HepG2 (cell line): Measurements from ENCODE around the gene PELI1. TPM values are rescaled to one million over a fixed set of nuclear protein-coding genes. Genes with fewer than 3 reads are reported as not detected.

ENCODE experiments used
- ATAC-seq: fragments of 200-7000 bp; cut with Tn5 transposase; 3 replicates; pipeline ENCODE4 v1.9.1; 2020; ENCODE audit warnings: mild to moderate bottlenecking, moderate library complexity
- BruUV-seq: library from RNA; stranded (reverse); fragments of 400-500 nt; replicated peaks from 2 replicates; lab custom pipeline; 2021; lab: Mats Ljungman, UMichigan
- CTCF ChIA-PET: fragments of 300-600 bp; formaldehyde crosslinking; extraction: SDS; loops from one replicate; lab custom pipeline; 2021; ENCODE audit warnings: low total read pairs, inconsistent platforms, low intra/inter-chr PET ratio; lab: Yijun Ruan, JAX
- POLR2A ChIA-PET: fragments of 350-600 bp; sonication (Branson Sonifier 250); formaldehyde crosslinking; loops from one replicate; lab custom pipeline; 2020; ENCODE audit warnings: antibody characterized with exemption, inconsistent platforms; lab: Yijun Ruan, JAX
- DNase-seq: peaks from one replicate; pipeline ENCODE4 v3.0.0-alpha.2; 2015; ENCODE audit warnings: low spot score
- FAIRE-seq: peaks from 3 replicates; lab custom pipeline; 2011; peaks lifted over from hg19 to GRCh38; lab: Jason Lieb, UNC
- H2AFZ ChIP-seq: one replicate; pipeline ENCODE4 v1.6.1; 2011; ENCODE audit warnings: low read length, inconsistent platforms
- H3K27ac ChIP-seq: fragments of 300-600 bp; 3 replicates; pipeline ENCODE4 v1.8.0; 2011; ENCODE audit warnings: mixed run types, mild to moderate bottlenecking, mixed read lengths, low read length, inconsistent platforms; ENCODE audit not compliant: insufficient read depth; ENCODE audit errors: extremely low read length
- H3K27me3 ChIP-seq, 2 experiments: fragments of 200-600 bp in 1 of 2; 2 replicates in 1 of 2; 3 replicates in 1 of 2; pipeline versions ENCODE4 v1.6.0 to v1.8.0; 2011; ENCODE audit warnings: low read length in 2 of 2, mild to moderate bottlenecking in 2 of 2, moderate library complexity in 2 of 2, inconsistent platforms in 1 of 2; ENCODE audit not compliant: insufficient read depth in 2 of 2, control insufficient read depth in 1 of 2
- H3K36me3 ChIP-seq, 2 experiments: fragments of 200-600 bp in 1 of 2; replicated peaks in 1 of 2; 2 replicates in 1 of 2; 3 replicates in 1 of 2; pipeline versions ENCODE4 v1.5.1 to v1.8.0; 2011; ENCODE audit warnings: low read length in 2 of 2, inconsistent platforms in 1 of 2; ENCODE audit not compliant: insufficient read depth in 2 of 2, control insufficient read depth in 1 of 2
- H3K4me1 ChIP-seq: 2 replicates; pipeline ENCODE4 v1.5.1; 2012; ENCODE audit warnings: low read length, inconsistent platforms; ENCODE audit not compliant: insufficient read depth
- H3K4me2 ChIP-seq: 2 replicates; pipeline ENCODE4 v1.6.0; 2011; ENCODE audit warnings: low read depth, low read length, inconsistent platforms
- H3K4me3 ChIP-seq, 3 experiments: fragments of 200-600 bp in 1 of 3; sonication (generic), shearing (Covaris generic) in 1 of 3; replicated peaks in 1 of 3; 2 replicates each; pipeline ENCODE4 v1.5.1; 2011 to 2016; ENCODE audit warnings: low read length in 3 of 3, inconsistent platforms in 2 of 3, low read depth in 2 of 3, mild to moderate bottlenecking in 2 of 3, control low read depth in 1 of 3, mixed read lengths in 1 of 3; ENCODE audit not compliant: insufficient read depth in 1 of 3
- H3K79me2 ChIP-seq: one replicate; pipeline ENCODE4 v1.6.1; 2011; ENCODE audit warnings: low read length, inconsistent platforms; ENCODE audit not compliant: insufficient read depth
- H3K9ac ChIP-seq: 2 replicates; pipeline ENCODE4 v1.6.0; 2011; ENCODE audit warnings: mild to moderate bottlenecking, low read depth, low read length, inconsistent platforms; ENCODE audit not compliant: insufficient read depth
- H3K9me3 ChIP-seq: 2 replicates; pipeline ENCODE4 v1.5.1; 2012; ENCODE audit warnings: mild to moderate bottlenecking, low read length
- H4K20me1 ChIP-seq: 2 replicates; pipeline ENCODE4 v1.6.0; 2011; ENCODE audit warnings: inconsistent platforms, mild to moderate bottlenecking, low read length, moderate library complexity; ENCODE audit not compliant: insufficient read depth
- BRCA1 ChIP-seq: sonication (generic); formaldehyde crosslinking; IDR thresholded peaks from 2 replicates; pipeline ENCODE4 v1.4.0; 2020; ENCODE audit warnings: missing genetic modification reagents
- FOSL2 ChIP-seq: sonication (generic); formaldehyde crosslinking; IDR thresholded peaks from 2 replicates; pipeline ENCODE4 v1.4.0; 2020; ENCODE audit warnings: missing genetic modification reagents
- HNRNPLL ChIP-seq: fragments of 200-400 bp; formaldehyde crosslinking; IDR thresholded peaks from 2 replicates; pipeline ENCODE4 v1.6.1; 2017; ENCODE audit warnings: mild to moderate bottlenecking, low read depth, low read length; ENCODE audit not compliant: poor library complexity, severe bottlenecking
- JUND ChIP-seq: sonication (generic); formaldehyde crosslinking; IDR thresholded peaks from 2 replicates; pipeline ENCODE4 v1.8.0; 2022; ENCODE audit warnings: mild to moderate bottlenecking, missing genetic modification reagents
- KDM2A ChIP-seq: sonication (generic); formaldehyde crosslinking; IDR thresholded peaks from 2 replicates; pipeline ENCODE4 v1.4.0; 2020; ENCODE audit warnings: low read depth, missing genetic modification reagents, borderline replicate concordance
- KDM4B ChIP-seq: sonication (generic); formaldehyde crosslinking; IDR thresholded peaks from 2 replicates; pipeline ENCODE4 v1.4.0; 2020; ENCODE audit warnings: missing genetic modification reagents
- MTA1 ChIP-seq: sonication (generic); formaldehyde crosslinking; IDR thresholded peaks from 2 replicates; pipeline ENCODE4 v1.4.0; 2020; ENCODE audit warnings: missing genetic modification reagents, mild to moderate bottlenecking, borderline replicate concordance
- NFKB2 ChIP-seq: sonication (generic); formaldehyde crosslinking; IDR thresholded peaks from 2 replicates; pipeline ENCODE4 v1.4.0; 2020; ENCODE audit warnings: missing genetic modification reagents, borderline replicate concordance
- NR2F6 ChIP-seq, 2 experiments: IDR thresholded peaks; 2 replicates each; pipeline ENCODE4 v1.6.1; 2016; ENCODE audit warnings: antibody characterized with exemption in 1 of 2, mild to moderate bottlenecking in 1 of 2
- SMYD3 ChIP-seq: sonication (generic); formaldehyde crosslinking; IDR thresholded peaks from 2 replicates; pipeline ENCODE4 v1.8.1; 2023; ENCODE audit warnings: mild to moderate bottlenecking, missing genetic modification reagents
- SRY ChIP-seq: sonication (generic); formaldehyde crosslinking; IDR thresholded peaks from 2 replicates; pipeline ENCODE4 v1.8.0; 2022; ENCODE audit warnings: mild to moderate bottlenecking, missing genetic modification reagents
- ZNF124 ChIP-seq: sonication (generic); formaldehyde crosslinking; IDR thresholded peaks from 2 replicates; pipeline ENCODE4 v1.4.0; 2020; ENCODE audit warnings: missing genetic modification reagents
- ZNF207 ChIP-seq: fragments of 450-650 bp; IDR thresholded peaks from 2 replicates; pipeline ENCODE4 v1.6.1; 2016; ENCODE audit warnings: antibody characterized with exemption, borderline replicate concordance
- ZNF431 ChIP-seq: sonication (generic); formaldehyde crosslinking; IDR thresholded peaks from 2 replicates; pipeline ENCODE4 v1.9.0; 2022; ENCODE audit warnings: missing genetic modification reagents, low read depth, mild to moderate bottlenecking, borderline replicate concordance
- ZNF496 ChIP-seq: sonication (generic); formaldehyde crosslinking; IDR thresholded peaks from 2 replicates; pipeline ENCODE4 v1.8.1; 2023; ENCODE audit warnings: mild to moderate bottlenecking, moderate library complexity, missing genetic modification reagents; ENCODE audit not compliant: insufficient replicate concordance
- ZNF891 ChIP-seq: sonication (generic); formaldehyde crosslinking; IDR thresholded peaks from 2 replicates; pipeline ENCODE4 v1.5.0; 2020; ENCODE audit warnings: mild to moderate bottlenecking, missing genetic modification reagents
- WGBS: methylation state at CpG from one replicate; pipeline ENCODE4 v1.1.6; 2017; ENCODE audit warnings: low lambda C conversion rate; 5-methylcytosine and 5-hydroxymethylcytosine counted together
- in situ Hi-C: cut with HindIII; loops from 2 replicates; pipeline ENCODE4 v1.10.0; 2017; ENCODE audit warnings: low pct_unique_long_range_greater_than_20kb; ENCODE audit not compliant: extremely low pct_ligation_motif_present
- intact Hi-C: fragments of 100-400 bp; cut with micrococcal nuclease; formaldehyde crosslinking; loops from one replicate; pipeline ENCODE4 v1.10.0; 2022; ENCODE audit not compliant: unreplicated experiment
- polyA plus RNA-seq, 8 experiments: library from polyadenylated mRNA; depleted of rRNA in 3 of 8; stranded (reverse) in 7 of 8; unstranded in 1 of 8; fragments of >200 nt; fragmentation: Illumina TruSeq in 4 of 8; extraction: Trizol in 4 of 8; gene quantifications; 2 replicates each; pipeline versions ENCODE4 v1.2.1 to v1.2.3, GENCODE V29; 2011 to 2016; ENCODE audit warnings: low read depth in 4 of 8, missing spikeins in 1 of 8, mixed read lengths in 1 of 8; ENCODE audit not compliant: insufficient read depth in 1 of 8
- total RNA-seq, 5 experiments: library from RNA; depleted of rRNA; stranded (reverse); fragments of >200 nt; fragmentation: Illumina TruSeq; extraction: Trizol; gene quantifications; 2 replicates each; pipeline ENCODE4 v1.2.3, GENCODE V29; 2016; ENCODE audit warnings: low read depth in 1 of 5
- TF ChIP-seq, protein P1 (sequence below): IDR thresholded peaks from 2 replicates; pipeline ENCODE4 v1.6.1; 2018; ENCODE audit warnings: missing genetic modification reagents
- TF ChIP-seq, protein P2 (sequence below): IDR thresholded peaks from 2 replicates; pipeline ENCODE4 v1.6.1; 2016; ENCODE audit warnings: missing compliant biosample characterization, missing genetic modification reagents, borderline replicate concordance
- TF ChIP-seq, protein P3 (sequence below): IDR thresholded peaks from 2 replicates; pipeline ENCODE4 v1.6.1; 2016
- TF ChIP-seq, protein P4 (sequence below): sonication (generic); formaldehyde crosslinking; IDR thresholded peaks from 2 replicates; pipeline ENCODE4 v1.4.0; 2020; ENCODE audit warnings: mild to moderate bottlenecking, missing genetic modification reagents

The PELI1 gene
- total and polyA plus RNA-seq, 2 of the 13 experiments (the other 11 are each of a cell fraction or from before 2014, with no cell fraction given) = 12.5 to 16.2 TPM

DNA sequence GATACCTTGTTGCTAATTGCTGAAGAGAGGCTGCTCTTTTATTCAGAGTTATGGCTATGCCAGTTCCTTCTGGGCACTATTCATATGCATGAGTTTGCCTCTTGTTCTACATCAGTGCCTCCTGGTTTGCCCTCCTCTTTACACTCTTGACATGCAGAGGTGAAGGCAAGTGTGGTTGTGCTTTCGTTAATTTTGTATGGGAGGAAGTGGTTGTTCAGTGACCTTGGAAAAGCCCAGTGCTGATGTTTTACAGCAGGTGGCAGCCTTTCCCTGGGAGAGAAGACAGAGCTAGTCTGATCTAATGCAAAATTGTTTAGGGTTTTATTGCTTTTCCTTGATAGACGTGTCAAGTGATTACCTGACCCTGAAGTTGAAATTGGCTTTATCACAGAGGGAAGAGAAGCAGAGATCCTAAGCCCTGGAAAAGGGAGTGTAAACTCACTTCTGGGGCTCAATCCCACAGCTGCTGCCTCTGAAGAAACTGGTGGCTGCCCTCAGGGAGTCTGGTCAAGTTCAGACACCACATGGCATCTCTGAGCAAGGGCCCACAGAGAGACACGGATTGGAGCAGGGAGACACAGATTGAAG lies 94.5 kb downstream of the PELI1 start:
- H3K27ac ChIP-seq = no peak overlapping the region
- H3K4me1 ChIP-seq = peaks cover 10% of the 10 kb centered on the region
- H2AFZ ChIP-seq = peak overlapping the region; percentile 85
- WGBS = 2% methylated on average over 3 of the region's 3 CpGs
- H3K79me2 ChIP-seq = no peaks in the 10 kb centered on the region
- H3K36me3 ChIP-seq = no peaks in the 10 kb centered on the region
- CTCF ChIA-PET = interaction anchor here (0.7 to 1.5 kb wide), 5 partner anchors 95 to 438 kb away, joined by 3 to 7 read pairs (median 4); partner anchors contain the start of gene PELI1
- in situ Hi-C loops = loop anchor here (5.0 to 10.0 kb wide), 2 partner anchors 278 to 435 kb away; no protein-coding TSS in a partner anchor
- 0 out of 2 replicates have a peak overlapping the region, but pooled peaks have one; percentile 16 for H3K9ac ChIP-seq
- peak; percentile 76 for DNase-seq
- H3K27me3 ChIP-seq = 0 out of 5 replicates have a peak, but pooled peaks cover 0 to 2% of the 10 kb centered on the region in 2 experiments
- peak overlapping the region; percentile 60 for H3K4me2 ChIP-seq
- POLR2A ChIA-PET = interaction anchor here (0.8 to 1.2 kb wide), 3 partner anchors 25 to 262 kb away, joined by 3 to 7 read pairs (median 5); no protein-coding TSS in a partner anchor
- H4K20me1 ChIP-seq = no peaks in the 10 kb centered on the region
- H3K9me3 ChIP-seq = no peaks in the 10 kb centered on the region
- peak; percentile 95 for FAIRE-seq
- peak; percentile 96 for ATAC-seq
- intact Hi-C loops = loop anchor here (1.0 to 5.0 kb wide), 5 partner anchors 95 to 513 kb away; partner anchors contain the start of gene PELI1
- BruUV-seq = no TSS peak
- peak overlapping the region in 1 of 3 experiments; percentile 13; a peak in 1 of 6 replicates for H3K4me3 ChIP-seq
- TF ChIP-seq FOSL2 = peak; percentile 38; the same call in 1 of the 2 replicates
- no peak for TF ChIP-seq NR2F6 (IDR thresholded peaks at IDR 0.05)
- 0 out of 2 replicates have a peak, but pooled peaks have one; percentile 18 for TF ChIP-seq NR2F6 (CRISPR knock-in tag; IDR thresholded peaks at IDR 0.05)
- no peak for TF ChIP-seq HNRNPLL
- peak; percentile 66; the same call in 1 of the 2 replicates for TF ChIP-seq KDM4B (CRISPR knock-in tag)
- TF ChIP-seq, protein P1, sequence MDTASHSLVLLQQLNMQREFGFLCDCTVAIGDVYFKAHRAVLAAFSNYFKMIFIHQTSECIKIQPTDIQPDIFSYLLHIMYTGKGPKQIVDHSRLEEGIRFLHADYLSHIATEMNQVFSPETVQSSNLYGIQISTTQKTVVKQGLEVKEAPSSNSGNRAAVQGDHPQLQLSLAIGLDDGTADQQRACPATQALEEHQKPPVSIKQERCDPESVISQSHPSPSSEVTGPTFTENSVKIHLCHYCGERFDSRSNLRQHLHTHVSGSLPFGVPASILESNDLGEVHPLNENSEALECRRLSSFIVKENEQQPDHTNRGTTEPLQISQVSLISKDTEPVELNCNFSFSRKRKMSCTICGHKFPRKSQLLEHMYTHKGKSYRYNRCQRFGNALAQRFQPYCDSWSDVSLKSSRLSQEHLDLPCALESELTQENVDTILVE (CRISPR knock-in tag) = peak; percentile 75; the same call in 1 of the 2 replicates
- no peak; the same call in 1 of the 2 replicates for TF ChIP-seq KDM2A
- no peak for TF ChIP-seq NFKB2 (CRISPR knock-in tag)
- no peak for TF ChIP-seq ZNF891 (CRISPR knock-in tag)
- no peak for TF ChIP-seq ZNF207
- no peak for TF ChIP-seq BRCA1 (CRISPR knock-in tag)
- TF ChIP-seq, protein P2, sequence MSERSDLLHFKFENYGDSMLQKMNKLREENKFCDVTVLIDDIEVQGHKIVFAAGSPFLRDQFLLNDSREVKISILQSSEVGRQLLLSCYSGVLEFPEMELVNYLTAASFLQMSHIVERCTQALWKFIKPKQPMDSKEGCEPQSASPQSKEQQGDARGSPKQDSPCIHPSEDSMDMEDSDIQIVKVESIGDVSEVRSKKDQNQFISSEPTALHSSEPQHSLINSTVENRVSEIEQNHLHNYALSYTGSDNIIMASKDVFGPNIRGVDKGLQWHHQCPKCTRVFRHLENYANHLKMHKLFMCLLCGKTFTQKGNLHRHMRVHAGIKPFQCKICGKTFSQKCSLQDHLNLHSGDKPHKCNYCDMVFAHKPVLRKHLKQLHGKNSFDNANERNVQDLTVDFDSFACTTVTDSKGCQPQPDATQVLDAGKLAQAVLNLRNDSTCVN (CRISPR knock-in tag) = no peak; the same call in 1 of the 2 replicates
- TF ChIP-seq, protein P3, sequence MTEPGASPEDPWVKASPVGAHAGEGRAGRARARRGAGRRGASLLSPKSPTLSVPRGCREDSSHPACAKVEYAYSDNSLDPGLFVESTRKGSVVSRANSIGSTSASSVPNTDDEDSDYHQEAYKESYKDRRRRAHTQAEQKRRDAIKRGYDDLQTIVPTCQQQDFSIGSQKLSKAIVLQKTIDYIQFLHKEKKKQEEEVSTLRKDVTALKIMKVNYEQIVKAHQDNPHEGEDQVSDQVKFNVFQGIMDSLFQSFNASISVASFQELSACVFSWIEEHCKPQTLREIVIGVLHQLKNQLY = no peak
- no peak for TF ChIP-seq MTA1
- 0 out of 2 replicates have a peak, but pooled peaks have one; percentile 70 for TF ChIP-seq ZNF124 (CRISPR knock-in tag)
- no peak for TF ChIP-seq ZNF431 (CRISPR knock-in tag)
- TF ChIP-seq SRY = no peak
- no peak for TF ChIP-seq ZNF496 (CRISPR knock-in tag)
- TF ChIP-seq, protein P4, sequence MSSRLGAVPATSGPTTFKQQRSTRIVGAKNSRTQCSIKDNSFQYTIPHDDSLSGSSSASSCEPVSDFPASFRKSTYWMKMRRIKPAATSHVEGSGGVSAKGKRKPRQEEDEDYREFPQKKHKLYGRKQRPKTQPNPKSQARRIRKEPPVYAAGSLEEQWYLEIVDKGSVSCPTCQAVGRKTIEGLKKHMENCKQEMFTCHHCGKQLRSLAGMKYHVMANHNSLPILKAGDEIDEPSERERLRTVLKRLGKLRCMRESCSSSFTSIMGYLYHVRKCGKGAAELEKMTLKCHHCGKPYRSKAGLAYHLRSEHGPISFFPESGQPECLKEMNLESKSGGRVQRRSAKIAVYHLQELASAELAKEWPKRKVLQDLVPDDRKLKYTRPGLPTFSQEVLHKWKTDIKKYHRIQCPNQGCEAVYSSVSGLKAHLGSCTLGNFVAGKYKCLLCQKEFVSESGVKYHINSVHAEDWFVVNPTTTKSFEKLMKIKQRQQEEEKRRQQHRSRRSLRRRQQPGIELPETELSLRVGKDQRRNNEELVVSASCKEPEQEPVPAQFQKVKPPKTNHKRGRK (CRISPR knock-in tag) = no peak
- no peak for TF ChIP-seq SMYD3 (CRISPR knock-in tag)
- TF ChIP-seq JUND (CRISPR knock-in tag) = no peak
